ENCODE results near the gene FIBP. TPM values are rescaled to one million over a fixed set of nuclear protein-coding genes. Genes with fewer than 3 reads are reported as not detected.

Gene FIBP
- total and polyA plus RNA-seq, 2 donors from 2014 or later, result 58.0 to 105 TPM

- intact Hi-C loops (cut with DNase I), result loop anchor here (10.0 kb wide), 1 partner anchor 102 kb away; no protein-coding TSS in a partner anchor
- no peak for TF ChIP-seq CTCF (IDR thresholded peaks at IDR 0.05; ENCODE audit: borderline replicate concordance, extremely low read depth, insufficient read depth)
- H3K27ac ChIP-seq (ENCODE audit: low read depth in 2 of 2, low read length in 2 of 2), result no peak overlapping the region
- H3K9ac ChIP-seq (ENCODE audit: low read length in 3 of 3), result no peak overlapping the region
- DNase-seq, result peak in 2 of 5 donors; percentile 42 to 64
- no peaks in the 10 kb centered on the region for H3K9me3 ChIP-seq (ENCODE audit: control insufficient read depth in 2 of 3, insufficient read depth in 1 of 3, low read length in 3 of 3)
- H3K36me3 ChIP-seq (ENCODE audit: control insufficient read depth in 2 of 3, insufficient read depth in 3 of 3, low read length in 3 of 3), result peaks cover 4 to 12% (median 5%) of the 10 kb centered on the region in 3 donors
- H3K4me1 ChIP-seq (ENCODE audit: control insufficient read depth in 2 of 3, insufficient read depth in 2 of 3, low read depth in 1 of 3, low read length in 3 of 3), result peaks cover 0 to 6% (median 5%) of the 10 kb centered on the region in 3 donors
- FAIRE-seq, result no peak
- H3K4me3 ChIP-seq (ENCODE audit: low read length in 3 of 3), result no peak overlapping the region
- H3K27me3 ChIP-seq (ENCODE audit: control insufficient read depth, insufficient read depth, low read length), result no peaks in the 10 kb centered on the region
Observed at GRCh38 chr11:65882120-65883057, 5.9 kb downstream of the FIBP start.

GRCh38 chr11:65880844-65881421, 7.3 kb downstream of the FIBP start:
- Histone ChIP-seq H3K27me3 (ENCODE audit: control insufficient read depth, insufficient read depth, low read length) (no peaks in the 10 kb centered on the region), H3K9me3 (ENCODE audit: control insufficient read depth in 2 of 3, insufficient read depth in 1 of 3, low read length in 3 of 3) (no peaks in the 10 kb centered on the region), H3K36me3 (ENCODE audit: control insufficient read depth in 2 of 3, insufficient read depth in 3 of 3, low read length in 3 of 3) (peaks cover 4 to 12% (median 5%) of the 10 kb centered on the region in 3 donors), H3K4me3 (ENCODE audit: low read length in 3 of 3) (no peak overlapping the region), H3K27ac (ENCODE audit: low read depth in 2 of 2, low read length in 2 of 2) (no peak overlapping the region), H3K4me1 (ENCODE audit: control insufficient read depth in 2 of 3, insufficient read depth in 2 of 3, low read depth in 1 of 3, low read length in 3 of 3) (peaks cover 0 to 4% (median 0%) of the 10 kb centered on the region in 3 donors), H3K9ac (ENCODE audit: low read length in 3 of 3) (no peak overlapping the region)
- TF ChIP-seq CTCF (IDR thresholded peaks at IDR 0.05; ENCODE audit: borderline replicate concordance, extremely low read depth, insufficient read depth), result no peak
- FAIRE-seq, result no peak
- DNase-seq, result no peak
- intact Hi-C loops (cut with DNase I), result loop anchor here (10.0 kb wide), 1 partner anchor 104 kb away; no protein-coding TSS in a partner anchor

GRCh38 chr11:65880027-65880426, 8.2 kb downstream of the FIBP start:
- no peak for TF ChIP-seq CTCF (IDR thresholded peaks at IDR 0.05; ENCODE audit: borderline replicate concordance, extremely low read depth, insufficient read depth)
- Histone ChIP-seq H3K36me3 (ENCODE audit: control insufficient read depth in 2 of 3, insufficient read depth in 3 of 3, low read length in 3 of 3) (peaks cover 4 to 12% (median 5%) of the 10 kb centered on the region in 3 donors), H3K27ac (ENCODE audit: low read depth in 2 of 2, low read length in 2 of 2) (no peak overlapping the region), H3K4me1 (ENCODE audit: control insufficient read depth in 2 of 3, insufficient read depth in 2 of 3, low read depth in 1 of 3, low read length in 3 of 3) (peaks cover 0 to 3% (median 0%) of the 10 kb centered on the region in 3 donors), H3K9ac (ENCODE audit: low read length in 3 of 3) (no peak overlapping the region), H3K9me3 (ENCODE audit: control insufficient read depth in 2 of 3, insufficient read depth in 1 of 3, low read length in 3 of 3) (no peaks in the 10 kb centered on the region), H3K27me3 (ENCODE audit: control insufficient read depth, insufficient read depth, low read length) (no peaks in the 10 kb centered on the region), H3K4me3 (ENCODE audit: low read length in 3 of 3) (no peak overlapping the region)
- intact Hi-C loops (cut with DNase I), result loop anchor here (10.0 kb wide), 1 partner anchor 105 kb away; no protein-coding TSS in a partner anchor
- FAIRE-seq (no peak), DNase-seq (no peak)
